ENCODE data around the gene C1QC.
"Not testable (repeated sequence)": the region's sequence is repeated elsewhere in the genome, so short reads cannot be mapped to it uniquely, and the experiment has no call there.

C1QC gene

DNA sequence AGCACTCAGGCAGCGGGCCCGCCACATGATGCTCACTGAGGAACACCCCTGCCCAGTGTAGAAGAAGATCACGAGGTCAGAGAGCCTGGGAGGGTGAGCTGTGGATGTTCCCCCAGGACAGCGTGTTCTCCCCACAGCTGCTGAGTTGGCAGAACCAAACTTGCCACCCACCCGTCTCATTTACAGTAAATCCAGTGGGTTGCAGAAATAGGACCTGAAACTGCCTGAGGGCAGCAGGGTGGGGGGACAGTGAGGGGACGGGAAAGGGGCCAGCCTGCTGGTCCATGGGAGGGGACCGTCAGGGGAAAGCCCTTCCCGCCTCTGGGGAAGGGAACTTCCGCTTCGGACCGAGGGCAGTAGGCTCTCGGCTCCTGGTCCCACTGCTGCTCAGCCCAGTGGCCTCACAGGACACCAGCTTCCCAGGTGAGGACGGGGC lies 9.5 kb downstream of the C1QC start, which contains the start of gene C1QB:
Gene C1QB, plus strand, starts transcription at position 356 of the 436 bp plus-strand sequence. CDS start 6,227 bp downstream, outside the sequence.
- H3K4me1 Mint-ChIP-seq = no peaks in the 10 kb centered on the region
- peaks cover 3% of the 10 kb centered on the region for H3K27me3 Mint-ChIP-seq
- no peak within 1 kb of the TSS for H3K27ac Mint-ChIP-seq
- H3K9me3 Mint-ChIP-seq = no peaks in the 10 kb centered on the region
- H3K4me3 Mint-ChIP-seq = no peak within 1 kb of the TSS
- no peaks in the 10 kb centered on the region for H3K36me3 Mint-ChIP-seq

DNA sequence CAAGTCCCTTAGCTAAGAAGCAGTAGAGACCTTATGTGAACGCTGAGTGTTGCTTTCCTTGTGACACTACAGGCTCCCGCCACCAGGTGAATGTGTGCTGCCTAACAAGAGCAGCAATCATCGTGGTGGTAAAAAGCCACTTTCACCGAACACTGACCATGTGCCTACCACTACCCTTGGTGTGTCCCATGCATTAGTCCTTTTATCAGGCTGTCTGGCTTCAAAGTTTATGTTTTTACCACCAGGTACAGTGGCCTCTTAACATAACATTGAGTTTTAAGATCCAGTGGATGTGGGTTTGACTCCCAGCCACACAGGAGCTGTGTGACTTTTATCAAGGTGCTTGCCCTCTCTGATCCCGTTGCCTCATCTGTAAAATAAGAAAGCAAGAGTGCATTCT lies 11.3 kb downstream of the C1QC start:
- H3K4me3 Mint-ChIP-seq = no peak overlapping the region
- no peaks in the 10 kb centered on the region for H3K4me1 Mint-ChIP-seq
- no peaks in the 10 kb centered on the region for H3K36me3 Mint-ChIP-seq
- H3K9me3 Mint-ChIP-seq = no peaks in the 10 kb centered on the region
- H3K27ac Mint-ChIP-seq = no peak overlapping the region
- no peaks in the 10 kb centered on the region for H3K27me3 Mint-ChIP-seq

DNA sequence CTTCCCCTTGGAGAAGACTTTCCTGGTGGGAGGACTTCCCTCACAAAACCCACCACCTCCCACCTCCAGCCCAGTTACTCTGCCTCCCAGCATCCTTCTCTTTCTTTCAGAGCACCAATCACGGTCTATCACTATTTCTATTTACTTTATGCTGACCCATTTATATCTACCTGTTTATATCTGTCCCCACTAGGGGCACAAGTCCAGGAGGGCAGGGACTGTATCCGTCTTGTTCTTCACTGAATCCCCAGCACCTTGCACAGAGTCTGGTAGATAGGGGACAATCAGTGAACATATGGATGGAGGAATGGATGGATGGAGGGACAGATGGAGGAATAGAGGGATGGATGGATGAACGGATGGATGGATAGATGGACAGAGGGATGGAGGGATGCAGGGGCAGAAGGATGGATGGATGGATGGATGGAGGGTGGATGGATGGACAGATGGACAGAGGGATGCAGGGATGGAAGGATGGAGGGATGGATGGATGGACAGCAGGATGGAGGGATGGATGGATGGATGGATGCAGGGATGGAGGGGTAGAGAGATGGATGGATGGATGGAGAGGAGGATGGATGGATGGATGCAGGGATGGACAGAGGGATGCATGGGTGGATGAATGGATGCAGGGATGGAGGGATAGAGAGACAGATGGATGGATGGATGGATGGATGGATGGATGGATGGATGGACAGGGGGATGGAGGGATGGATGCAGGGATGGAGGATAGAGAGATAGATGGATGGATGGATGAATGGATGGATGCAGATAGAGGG lies 15.1 kb downstream of the C1QC start:
- H3K27ac Mint-ChIP-seq = no peak overlapping the region
- no peak overlapping the region for H3K4me3 Mint-ChIP-seq
- no peaks in the 10 kb centered on the region for H3K9me3 Mint-ChIP-seq
- H3K27me3 Mint-ChIP-seq = peaks cover 2% of the 10 kb centered on the region
- no peaks in the 10 kb centered on the region for H3K4me1 Mint-ChIP-seq
- no peaks in the 10 kb centered on the region for H3K36me3 Mint-ChIP-seq

DNA sequence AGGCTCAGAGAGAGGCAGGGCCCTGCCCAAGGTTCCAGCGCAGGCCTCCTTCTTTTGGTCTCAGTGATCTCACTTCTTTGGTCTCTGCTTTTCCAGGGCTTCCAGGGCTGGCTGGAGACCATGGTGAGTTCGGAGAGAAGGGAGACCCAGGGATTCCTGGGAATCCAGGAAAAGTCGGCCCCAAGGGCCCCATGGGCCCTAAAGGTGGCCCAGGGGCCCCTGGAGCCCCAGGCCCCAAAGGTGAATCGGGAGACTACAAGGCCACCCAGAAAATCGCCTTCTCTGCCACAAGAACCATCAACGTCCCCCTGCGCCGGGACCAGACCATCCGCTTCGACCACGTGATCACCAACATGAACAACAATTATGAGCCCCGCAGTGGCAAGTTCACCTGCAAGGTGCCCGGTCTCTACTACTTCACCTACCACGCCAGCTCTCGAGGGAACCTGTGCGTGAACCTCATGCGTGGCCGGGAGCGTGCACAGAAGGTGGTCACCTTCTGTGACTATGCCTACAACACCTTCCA lies 17.3 kb downstream of the C1QC start:
- no peak overlapping the region for H3K4me3 Mint-ChIP-seq
- H3K27me3 Mint-ChIP-seq = peaks cover 2% of the 10 kb centered on the region
- H3K9me3 Mint-ChIP-seq = no peaks in the 10 kb centered on the region
- no peaks in the 10 kb centered on the region for H3K4me1 Mint-ChIP-seq
- no peak overlapping the region for H3K27ac Mint-ChIP-seq
- H3K36me3 Mint-ChIP-seq = no peaks in the 10 kb centered on the region

DNA sequence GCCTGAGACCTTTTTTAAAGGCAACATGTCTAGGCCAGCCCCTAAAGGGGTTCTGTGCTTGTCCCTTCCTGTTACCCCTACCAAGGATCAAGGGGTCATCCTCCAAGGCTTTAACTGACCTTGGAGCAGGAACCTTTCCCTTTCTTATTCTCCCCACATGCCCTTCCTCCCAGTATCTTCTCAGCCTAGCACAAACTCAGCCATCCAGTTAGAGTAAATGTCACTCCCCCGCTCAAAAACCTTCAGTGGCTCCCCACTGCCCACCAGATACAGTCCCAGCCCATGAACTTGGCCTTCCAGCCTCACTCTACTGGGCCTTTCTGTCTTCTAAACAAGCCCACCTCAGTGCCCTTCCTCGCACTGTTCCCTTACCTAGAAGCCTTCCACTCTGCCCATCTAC lies 18.4 kb downstream of the C1QC start:
- H3K4me3 Mint-ChIP-seq = no peak overlapping the region
- H3K27ac Mint-ChIP-seq = no peak overlapping the region
- H3K4me1 Mint-ChIP-seq = no peaks in the 10 kb centered on the region
- peaks cover 2% of the 10 kb centered on the region for H3K27me3 Mint-ChIP-seq
- H3K9me3 Mint-ChIP-seq = no peaks in the 10 kb centered on the region
- H3K36me3 Mint-ChIP-seq = no peaks in the 10 kb centered on the region

DNA sequence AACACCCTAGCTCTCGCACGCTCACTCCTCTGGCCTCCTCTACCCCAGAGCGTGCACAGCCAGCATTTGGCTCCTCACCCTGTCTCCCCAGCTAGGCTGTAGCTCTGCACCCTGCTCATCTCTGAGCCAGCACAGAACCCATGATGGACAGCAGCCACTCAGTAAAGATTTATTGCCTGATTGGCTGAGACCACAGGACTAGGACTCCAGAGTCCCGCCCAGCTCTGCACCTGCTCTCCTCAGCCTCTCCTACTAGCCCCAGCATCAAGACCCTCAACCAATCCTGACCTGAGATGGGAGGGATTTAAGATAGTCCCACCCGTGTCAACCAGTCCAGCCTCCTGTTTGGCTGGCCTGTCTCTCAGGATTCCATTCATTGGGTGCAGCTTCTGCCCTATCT lies 18.9 kb downstream of the C1QC start:
- no peaks in the 10 kb centered on the region for H3K4me1 Mint-ChIP-seq
- H3K27me3 Mint-ChIP-seq = peaks cover 2% of the 10 kb centered on the region
- H3K36me3 Mint-ChIP-seq = no peaks in the 10 kb centered on the region
- no peak overlapping the region for H3K27ac Mint-ChIP-seq
- no peaks in the 10 kb centered on the region for H3K9me3 Mint-ChIP-seq
- no peak overlapping the region for H3K4me3 Mint-ChIP-seq

DNA sequence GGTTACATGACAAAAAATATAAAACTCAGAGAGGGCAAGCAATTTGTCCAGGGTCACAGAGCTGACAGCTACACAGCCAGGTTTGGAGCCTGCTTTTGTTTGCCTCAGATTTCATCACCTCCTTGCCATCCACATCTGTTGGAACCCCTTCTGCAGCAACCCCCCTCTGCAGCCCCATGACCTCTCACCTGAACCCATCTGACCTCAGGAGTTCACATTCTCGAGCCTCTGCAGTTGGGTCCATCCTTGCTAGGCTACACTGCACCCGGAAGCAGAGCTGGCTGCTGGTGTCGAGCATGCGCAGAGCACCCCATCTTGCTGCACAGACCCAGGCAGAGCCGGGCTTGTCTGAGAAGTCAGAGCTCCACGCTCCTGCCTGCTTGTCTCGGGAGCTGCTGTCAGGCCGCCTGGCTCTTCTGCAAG lies 19.6 kb downstream of the C1QC start:
- Mint-ChIP-seq H3K36me3 (no peaks in the 10 kb centered on the region), H3K9me3 (no peaks in the 10 kb centered on the region), H3K27ac (no peak overlapping the region), H3K4me1 (no peaks in the 10 kb centered on the region), H3K27me3 (peaks cover 2% of the 10 kb centered on the region), H3K4me3 (no peak overlapping the region)

DNA sequence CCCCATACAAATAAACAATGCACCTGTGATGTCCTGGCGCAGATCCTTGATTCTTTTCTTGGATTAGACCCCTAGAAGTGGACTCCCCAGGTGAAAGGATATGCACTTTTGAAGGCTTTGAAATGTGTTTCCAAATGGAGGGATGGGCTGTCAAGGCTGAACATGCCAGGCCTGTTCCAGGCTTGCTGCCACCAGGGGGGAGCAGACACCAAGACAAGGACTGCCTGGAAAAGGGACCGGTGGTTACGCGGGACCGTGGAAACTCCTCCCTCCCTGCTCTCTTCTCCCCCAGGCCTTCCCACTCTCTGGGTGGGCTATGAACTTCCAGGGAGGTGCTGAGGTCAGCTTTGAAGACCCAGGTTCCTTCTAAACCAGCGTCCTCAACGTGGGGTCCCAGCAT lies 22.3 kb downstream of the C1QC start:
- Mint-ChIP-seq H3K4me3 (no peak overlapping the region), H3K36me3 (no peaks in the 10 kb centered on the region), H3K4me1 (no peaks in the 10 kb centered on the region), H3K27me3 (peaks cover 7% of the 10 kb centered on the region), H3K9me3 (no peaks in the 10 kb centered on the region), H3K27ac (no peak overlapping the region)

DNA sequence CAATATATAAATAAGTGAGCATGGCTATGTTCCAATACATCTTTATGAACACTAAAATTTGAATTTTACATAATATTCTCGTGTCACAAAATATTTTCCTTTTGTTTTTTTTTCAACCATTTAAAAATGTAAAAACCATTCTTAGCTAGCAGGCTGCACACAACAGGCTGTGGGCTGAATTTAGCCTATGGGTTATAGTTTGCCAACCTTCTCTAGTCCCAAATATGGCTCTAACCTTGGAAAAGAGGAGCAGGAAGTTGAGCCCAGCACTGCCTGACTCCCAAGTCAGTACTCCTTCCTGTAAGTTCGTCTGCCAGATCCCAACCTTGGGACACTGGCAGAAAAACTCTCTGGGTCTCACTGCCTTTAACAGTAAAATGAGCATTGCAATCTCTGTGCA lies 23.0 kb downstream of the C1QC start:
- peaks cover 10% of the 10 kb centered on the region for H3K27me3 Mint-ChIP-seq
- H3K4me1 Mint-ChIP-seq = no peaks in the 10 kb centered on the region
- no peak overlapping the region for H3K4me3 Mint-ChIP-seq
- H3K27ac Mint-ChIP-seq = no peak overlapping the region
- no peaks in the 10 kb centered on the region for H3K9me3 Mint-ChIP-seq
- no peaks in the 10 kb centered on the region for H3K36me3 Mint-ChIP-seq

DNA sequence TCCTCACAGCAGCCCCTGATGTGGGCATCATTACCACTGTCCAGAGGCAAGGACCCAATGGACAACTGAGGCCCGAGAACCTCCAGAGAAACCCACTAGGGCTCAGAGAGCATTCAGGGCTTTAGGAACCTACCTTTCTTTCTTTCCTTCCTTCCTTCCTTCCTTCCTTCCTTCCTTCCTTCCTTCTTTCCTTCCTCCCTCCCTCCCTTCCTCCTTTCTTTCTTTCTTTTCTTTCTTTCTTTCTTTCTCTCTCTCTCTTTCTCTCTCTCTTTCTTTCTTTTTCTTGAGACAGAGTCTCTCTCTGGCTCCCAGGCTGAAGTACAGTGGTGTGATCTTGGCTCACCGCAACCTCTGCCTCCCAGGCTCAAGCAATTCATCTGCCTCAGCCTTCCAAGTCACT lies 25.4 kb downstream of the C1QC start:
- not testable (repeated sequence) for H3K9me3 Mint-ChIP-seq, H3K4me3 Mint-ChIP-seq, H3K4me1 Mint-ChIP-seq, H3K27ac Mint-ChIP-seq, H3K36me3 Mint-ChIP-seq
- H3K27me3 Mint-ChIP-seq = peaks cover 21% of the 10 kb centered on the region

DNA sequence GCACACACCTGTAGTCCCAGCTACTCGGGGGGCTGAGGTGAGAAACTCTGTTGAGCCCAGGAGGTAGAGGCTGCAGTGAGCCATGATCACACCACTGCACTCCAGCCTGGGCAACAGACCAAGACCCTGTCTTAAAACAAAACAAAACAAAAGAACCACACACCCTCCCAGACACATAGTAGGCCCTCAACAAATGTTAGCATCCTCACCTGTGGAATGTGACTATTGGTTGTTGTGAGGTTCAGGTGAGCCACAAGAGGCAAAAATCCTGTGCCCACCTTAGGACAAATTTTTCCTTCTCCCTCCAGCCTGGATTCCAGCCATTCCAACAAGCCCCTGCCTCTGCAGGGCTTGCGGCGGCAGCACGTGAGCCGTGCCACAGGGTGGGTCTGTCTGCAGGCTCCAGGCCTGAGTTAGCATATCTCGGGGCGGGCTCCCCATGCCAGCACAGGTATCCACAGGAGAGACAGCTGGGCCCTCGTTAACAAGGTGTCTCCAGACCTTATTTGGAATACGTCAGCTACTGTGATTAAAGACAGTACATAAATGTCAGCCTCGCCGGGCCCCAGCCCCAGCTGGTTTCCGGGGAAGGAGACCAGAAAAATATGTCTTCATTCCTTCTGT lies 27.0 kb downstream of the C1QC start:
- Mint-ChIP-seq H3K4me3 (no peak overlapping the region), H3K36me3 (no peaks in the 10 kb centered on the region), H3K27ac (no peak overlapping the region), H3K27me3 (peaks cover 32% of the 10 kb centered on the region), H3K4me1 (no peaks in the 10 kb centered on the region), H3K9me3 (no peaks in the 10 kb centered on the region)

DNA sequence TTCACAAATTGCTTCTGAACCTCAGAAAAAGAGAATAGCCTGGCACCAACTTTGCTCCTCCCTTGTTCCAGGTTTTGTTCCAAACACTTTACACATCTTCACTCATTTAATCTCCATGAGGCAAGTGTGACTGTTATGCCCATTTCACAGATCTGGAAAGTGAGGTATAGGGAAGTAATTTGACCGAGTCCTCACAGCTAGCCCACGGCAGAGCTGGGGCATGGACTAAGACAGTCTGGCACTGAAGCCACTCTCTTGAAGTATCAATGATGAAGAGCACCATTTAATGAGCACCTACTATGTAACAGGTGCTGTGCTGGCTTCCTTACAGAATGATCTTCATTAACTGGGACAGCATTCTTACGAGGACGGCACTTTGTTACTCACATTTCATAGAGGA lies 28.6 kb downstream of the C1QC start:
- Mint-ChIP-seq H3K9me3 (no peaks in the 10 kb centered on the region), H3K36me3 (no peaks in the 10 kb centered on the region), H3K4me3 (no peak overlapping the region), H3K27me3 (peaks cover 32% of the 10 kb centered on the region), H3K4me1 (no peaks in the 10 kb centered on the region), H3K27ac (no peak overlapping the region)

DNA sequence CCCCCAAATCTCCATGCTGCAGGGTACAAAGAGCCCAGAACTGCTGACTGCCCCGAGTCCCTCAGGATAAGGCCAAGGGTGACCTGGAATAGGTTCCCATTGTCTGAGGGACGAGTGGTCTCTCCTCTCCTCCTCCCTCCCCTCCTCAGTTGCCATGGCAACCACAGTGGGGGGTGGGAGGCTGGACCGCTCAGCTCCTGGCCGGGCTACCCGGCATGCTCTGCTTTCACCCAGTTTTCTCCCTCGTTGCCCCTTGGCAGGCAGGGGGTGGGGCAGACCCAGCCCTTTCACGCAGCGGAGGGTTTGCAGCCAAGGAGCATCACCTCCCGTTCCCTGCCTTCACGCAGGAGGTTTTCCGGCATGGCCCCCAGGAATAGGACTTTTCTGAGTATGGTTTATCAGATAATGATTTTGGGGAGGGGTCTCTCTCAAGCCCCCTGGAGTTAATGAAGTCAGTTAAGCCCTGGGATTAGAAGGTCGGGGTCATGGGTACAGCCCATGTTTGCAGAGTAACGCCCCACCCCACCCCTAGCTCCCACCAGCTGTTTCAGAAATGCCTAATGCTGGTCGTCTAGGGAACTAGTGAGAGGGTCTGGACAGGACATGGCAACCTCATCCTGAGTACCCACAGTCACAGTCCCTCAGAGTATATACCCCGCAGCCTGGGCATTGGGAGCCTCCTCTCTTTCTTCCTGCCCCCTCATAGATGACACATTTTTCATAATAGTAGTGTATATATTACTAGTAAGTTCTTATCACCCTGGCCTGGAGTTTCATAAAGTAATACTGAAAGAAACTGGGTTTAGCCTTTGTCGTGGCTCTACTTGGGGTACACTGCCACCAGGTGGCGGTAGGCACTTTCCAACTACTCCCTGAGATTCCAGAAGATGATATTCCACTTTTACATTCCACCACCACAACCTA lies 30.3 kb downstream of the C1QC start:
- no peaks in the 10 kb centered on the region for H3K9me3 Mint-ChIP-seq
- H3K36me3 Mint-ChIP-seq = no peaks in the 10 kb centered on the region
- H3K4me1 Mint-ChIP-seq = no peaks in the 10 kb centered on the region
- peaks cover 31% of the 10 kb centered on the region for H3K27me3 Mint-ChIP-seq
- H3K4me3 Mint-ChIP-seq = no peak overlapping the region
- no peak overlapping the region for H3K27ac Mint-ChIP-seq

DNA sequence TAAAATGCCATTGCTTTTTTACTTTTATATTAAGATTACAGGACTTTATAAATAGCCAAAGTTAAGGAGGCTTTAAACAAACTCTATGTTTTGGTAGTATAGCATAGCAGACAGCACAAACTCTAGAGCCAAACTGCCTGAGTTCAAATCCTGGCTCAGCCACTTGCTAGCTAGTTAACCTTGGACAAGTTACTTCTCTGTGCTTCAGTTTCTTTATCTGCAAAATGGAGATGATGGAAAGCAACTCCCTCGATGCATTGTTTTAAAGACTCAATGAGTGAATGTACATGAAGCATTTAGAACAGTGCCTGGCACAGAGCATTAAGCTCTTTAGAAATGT lies 30.9 kb downstream of the C1QC start:
- no peak overlapping the region for H3K4me3 Mint-ChIP-seq
- no peaks in the 10 kb centered on the region for H3K36me3 Mint-ChIP-seq
- H3K4me1 Mint-ChIP-seq = no peaks in the 10 kb centered on the region
- H3K9me3 Mint-ChIP-seq = no peaks in the 10 kb centered on the region
- H3K27me3 Mint-ChIP-seq = peaks cover 29% of the 10 kb centered on the region
- H3K27ac Mint-ChIP-seq = no peak overlapping the region

DNA sequence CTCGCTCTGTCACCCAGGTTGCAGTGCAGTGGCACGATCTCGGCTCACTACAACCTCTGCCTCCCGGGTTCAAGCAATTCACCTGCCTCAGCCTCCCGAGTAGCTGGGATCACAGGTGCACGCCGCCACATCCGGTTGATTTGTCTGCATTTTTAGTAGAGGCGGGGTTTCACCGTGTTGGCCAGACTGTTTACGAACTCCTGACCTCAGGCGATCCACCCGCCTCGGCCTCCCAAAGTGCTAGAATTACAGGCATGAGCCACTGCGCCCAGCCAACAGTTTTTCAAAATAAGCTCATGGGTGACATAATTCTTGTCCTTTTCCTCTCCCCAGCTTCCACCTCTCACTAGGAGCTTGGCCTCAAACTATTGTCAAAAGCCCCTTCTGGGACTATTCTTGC lies 32.7 kb downstream of the C1QC start:
- H3K4me3 Mint-ChIP-seq, H3K27ac Mint-ChIP-seq, H3K9me3 Mint-ChIP-seq, H3K4me1 Mint-ChIP-seq, H3K36me3 Mint-ChIP-seq: not testable (repeated sequence)
- peaks cover 25% of the 10 kb centered on the region for H3K27me3 Mint-ChIP-seq
